ENCODE measurements around the gene SLC35E1. TPM values are rescaled to one million over a fixed set of nuclear protein-coding genes. Genes with fewer than 3 reads are reported as not detected.

SLC35E1 gene
- total RNA-seq, 1 experiment from 2014 or later = 35.8 TPM

- no peak overlapping the region for H3K14ac ChIP-seq (ENCODE audit: insufficient read depth, low read length)
Observed at GRCh38 chr19:16561382-16561781, 10.8 kb downstream of the SLC35E1 start.

More at GRCh38 chr19:16561382-16561781, 10.8 kb downstream of the SLC35E1 start:
- Mint-ChIP-seq H3K4me1 (no peaks in the 10 kb centered on the region), H3K9me3 (no peaks in the 10 kb centered on the region), H3K36me3 (ENCODE audit: insufficient read depth in 1 of 3, low read depth in 3 of 3) (peaks cover 16 to 75% (median 60%) of the 10 kb centered on the region in 3 experiments; a peak in 6 of 7 replicates), H3K27ac (peak overlapping the region in 1 of 3 experiments; percentile 64; a peak in 1 of 7 replicates), H3K27me3 (ENCODE audit: low read depth) (no peaks in the 10 kb centered on the region), H3K4me3 (no peak overlapping the region)
- H3K4ac ChIP-seq (ENCODE audit: low read depth, low read length) = no peak overlapping the region
- H4K20me1 ChIP-seq (ENCODE audit: control insufficient read depth, insufficient read depth, insufficient read length) = no peaks in the 10 kb centered on the region
- no peak overlapping the region for H4K8ac ChIP-seq (replicated peaks; ENCODE audit: insufficient read length, low read depth, low read length)
- H3K9me3 ChIP-seq (ENCODE audit: control insufficient read depth, low read depth, low read length) = no peaks in the 10 kb centered on the region
- no peak for DNase-seq
- no peak overlapping the region for H3K9ac ChIP-seq (ENCODE audit: extremely low read depth, insufficient read length, low read length)
- no peak overlapping the region for H3K27ac ChIP-seq (ENCODE audit: insufficient read length, low read depth, low read length)
- no peaks in the 10 kb centered on the region for H3K79me2 ChIP-seq (ENCODE audit: insufficient read depth, low read length)
- no peak overlapping the region for H3K18ac ChIP-seq (ENCODE audit: insufficient read length, low read depth, low read length)
- no peak overlapping the region for H2AFZ ChIP-seq (ENCODE audit: low read length)
- no peak overlapping the region for H2BK5ac ChIP-seq (ENCODE audit: insufficient read length, low read length)
- no peaks in the 10 kb centered on the region for H3K4me1 ChIP-seq (ENCODE audit: insufficient read depth, low read length)
- H3K79me1 ChIP-seq (ENCODE audit: insufficient read depth, low read depth, low read length, poor library complexity, severe bottlenecking) = no peaks in the 10 kb centered on the region
- H4K5ac ChIP-seq (ENCODE audit: insufficient read length, low read depth, low read length) = no peak overlapping the region
- H3K23me2 ChIP-seq (ENCODE audit: insufficient read length, low read depth, low read length, poor library complexity, severe bottlenecking) = no peaks in the 10 kb centered on the region
- H3K4me2 ChIP-seq (ENCODE audit: insufficient read depth, insufficient read length, low read length) = no peak overlapping the region
- no CpG with 5 or more reads among the region's 8 CpGs for WGBS (ENCODE audit: extremely low coverage, insufficient read length, low lambda C conversion rate)
- no peak overlapping the region for H2AK5ac ChIP-seq (ENCODE audit: insufficient read length, low read length)
- H3K56ac ChIP-seq (ENCODE audit: insufficient read length, low read depth, low read length) = no peak overlapping the region
- no peaks in the 10 kb centered on the region for H3K27me3 ChIP-seq (ENCODE audit: insufficient read depth, low read length)
- H3T11ph ChIP-seq (ENCODE audit: low read length) = no peak overlapping the region
- H2BK12ac ChIP-seq (ENCODE audit: insufficient read length, low read depth, low read length) = no peak overlapping the region
- H2BK15ac ChIP-seq (ENCODE audit: low read depth, low read length) = no peak overlapping the region
- H2BK20ac ChIP-seq (ENCODE audit: low read depth, low read length, poor library complexity, severe bottlenecking) = no peak overlapping the region
- no peak for TF ChIP-seq CTCF (conservative IDR thresholded peaks at IDR 0.05)
- no peak overlapping the region for H3K23ac ChIP-seq (ENCODE audit: insufficient read length, low read depth, low read length)
- no peak overlapping the region for H2BK120ac ChIP-seq (ENCODE audit: low read depth, low read length, poor library complexity, severe bottlenecking)
- H4K91ac ChIP-seq (ENCODE audit: insufficient read length, low read depth, low read length) = no peak overlapping the region
